Adrenal gland (tissue), 12 donors: ENCODE results near the gene ELF1. TPM values are rescaled to one million over a fixed set of nuclear protein-coding genes. Genes with fewer than 3 reads are reported as not detected.
"Not testable (repeated sequence)": the region's sequence is repeated elsewhere in the genome, so short reads cannot be mapped to it uniquely, and the experiment has no call there.

ENCODE experiments used
- DNase-seq, 7 donors: peaks; one replicate each; pipeline ENCODE4 v3.0.0-alpha.2; 2019 to 2020
- H3K27ac ChIP-seq, 5 donors: fragments of 200-600 bp; sonication (generic) in 4 of 5; 1 replicate in 3 of 5; 2 replicates in 2 of 5; pipeline versions ENCODE4 v1.5.1 to v1.8.0; 2016 to 2020; ENCODE audit warnings: mild to moderate bottlenecking in 1 of 5
- H3K27me3 ChIP-seq: fragments of 200-600 bp; 2 replicates; pipeline ENCODE4 v1.8.0; 2021
- H3K36me3 ChIP-seq, 2 donors: fragments of 200-600 bp; replicated peaks in 1 of 2; 1 replicate in 1 of 2; 2 replicates in 1 of 2; pipeline versions ENCODE4 v1.5.1 to v1.8.0; 2018 to 2022
- H3K4me1 ChIP-seq, 2 donors: fragments of 200-600 bp; replicated peaks in 1 of 2; 1 replicate in 1 of 2; 2 replicates in 1 of 2; pipeline versions ENCODE4 v1.5.1 to v1.8.0; 2018 to 2021
- H3K4me3 ChIP-seq, 4 donors: fragments of 200-600 bp; sonication (generic) in 3 of 4; one replicate each; pipeline ENCODE4 v1.5.1; 2016 to 2018
- H3K9me3 ChIP-seq, 3 donors: fragments of 200-600 bp; sonication (generic) in 1 of 3; replicated peaks in 1 of 3; 1 replicate in 2 of 3; 2 replicates in 1 of 3; pipeline versions ENCODE4 v1.5.1 to v1.8.0; 2016 to 2021
- POLR2A ChIP-seq, 2 donors: fragments of 450-650 bp; IDR thresholded peaks; one replicate each; pipeline ENCODE4 v1.6.1; 2017; ENCODE audit warnings: antibody characterized with exemption in 2 of 2, mild to moderate bottlenecking in 2 of 2, moderate library complexity in 1 of 2
- WGBS, 4 donors: extraction: QIAGEN DNeasy Blood & Tissue Kit in 2 of 4; methylation state at CpG; one replicate each; pipeline versions ENCODE4 v1.1.5 to v1.1.7; 2013 to 2017; 5-methylcytosine and 5-hydroxymethylcytosine counted together
- intact Hi-C, 2 donors: fragments of 100-400 bp; cut with DNase I; formaldehyde crosslinking; loops; one replicate each; pipeline versions ENCODE4 v1.14.1 to v1.15.0; 2022 to 2023
- polyA plus RNA-seq, 3 donors: library from polyadenylated mRNA; stranded (reverse); fragments of 200-250 nt in 2 of 3; fragments of 350-450 nt in 1 of 3; fragmentation: Illumina TruSeq in 1 of 3; extraction: RNeasy Lipid Tissue Mini Kit (QIAGEN cat#74804) in 1 of 3; gene quantifications; one replicate each; pipeline ENCODE4 v1.2.3, GENCODE V29; 2013 to 2014
- total RNA-seq, 9 donors: library from RNA; depleted of rRNA in 4 of 9; stranded (reverse); fragments of >200 nt in 4 of 9; fragments of 120-200 nt in 1 of 9; fragmentation: NEBNext Ultra II Directional in 1 of 9; extraction: Animal tissue kit (Norgen Biotek cat#: 25700) in 1 of 9; gene quantifications; one replicate each; pipeline versions ENCODE4 v1.1.0 to v1.2.4, GENCODE V29; 2013 to 2023
- TF ChIP-seq, protein P1 (sequence below), 6 experiments: fragments of 450-650 bp in 4 of 6; fragments of 200-600 bp in 2 of 6; sonication (generic) in 1 of 6; IDR thresholded peaks; 1 replicate in 5 of 6; 2 replicates in 1 of 6; pipeline versions ENCODE4 v1.5.1 to v1.8.0; 2016 to 2021; ENCODE audit warnings: antibody characterized with exemption in 6 of 6, mild to moderate bottlenecking in 2 of 6, moderate library complexity in 1 of 6
- donor health status: healthy with polysubstance abuse.
- donor health status: Bipolar disorder and iron deficiency.
- donor health status: DM: yes; HTN: yes; CAD: no.
- donor health status: DM: no; HTN: no; CAD: no.
- donor health status: DM: no; HTN: no; CAD: no.
- donor health status: DM: yes; HTN: yes; CAD: no.

Gene ELF1
- total and polyA plus RNA-seq, 12 donors: 6.3 to 64.3 (median 51.7) TPM

DNA sequence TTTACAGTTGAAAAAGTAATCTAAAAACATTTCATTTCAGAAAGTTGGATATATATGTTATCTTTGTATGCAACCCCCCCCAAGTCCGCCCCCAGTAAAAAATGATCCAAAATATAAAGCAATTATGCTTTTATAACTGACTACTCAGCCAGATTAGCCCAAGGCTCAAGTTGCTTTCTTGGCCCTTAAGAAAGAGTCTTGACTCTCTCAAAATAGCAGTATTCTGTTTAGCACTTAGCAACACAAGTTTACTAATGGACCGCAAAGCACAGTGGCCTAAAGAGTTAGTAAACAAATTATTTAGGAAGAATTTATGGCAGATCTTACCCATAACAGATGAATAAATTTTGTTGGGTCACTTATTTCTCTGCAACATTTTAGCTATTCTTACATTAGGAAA, 86.9 kb downstream of the ELF1 start:
- WGBS, 4 donors: 94 to 97% (median 96%) methylated on average over 2 of the region's 2 CpGs
- H3K36me3 ChIP-seq: peaks cover 0 to 25% of the 10 kb centered on the region in 2 donors
- DNase-seq: no peak
- intact Hi-C loops: no loop called here
- no peaks in the 10 kb centered on the region for H3K27me3 ChIP-seq
- no peak overlapping the region for H3K27ac ChIP-seq
- no peak for TF ChIP-seq POLR2A (IDR thresholded peaks at IDR 0.05)
- TF ChIP-seq, protein P1, sequence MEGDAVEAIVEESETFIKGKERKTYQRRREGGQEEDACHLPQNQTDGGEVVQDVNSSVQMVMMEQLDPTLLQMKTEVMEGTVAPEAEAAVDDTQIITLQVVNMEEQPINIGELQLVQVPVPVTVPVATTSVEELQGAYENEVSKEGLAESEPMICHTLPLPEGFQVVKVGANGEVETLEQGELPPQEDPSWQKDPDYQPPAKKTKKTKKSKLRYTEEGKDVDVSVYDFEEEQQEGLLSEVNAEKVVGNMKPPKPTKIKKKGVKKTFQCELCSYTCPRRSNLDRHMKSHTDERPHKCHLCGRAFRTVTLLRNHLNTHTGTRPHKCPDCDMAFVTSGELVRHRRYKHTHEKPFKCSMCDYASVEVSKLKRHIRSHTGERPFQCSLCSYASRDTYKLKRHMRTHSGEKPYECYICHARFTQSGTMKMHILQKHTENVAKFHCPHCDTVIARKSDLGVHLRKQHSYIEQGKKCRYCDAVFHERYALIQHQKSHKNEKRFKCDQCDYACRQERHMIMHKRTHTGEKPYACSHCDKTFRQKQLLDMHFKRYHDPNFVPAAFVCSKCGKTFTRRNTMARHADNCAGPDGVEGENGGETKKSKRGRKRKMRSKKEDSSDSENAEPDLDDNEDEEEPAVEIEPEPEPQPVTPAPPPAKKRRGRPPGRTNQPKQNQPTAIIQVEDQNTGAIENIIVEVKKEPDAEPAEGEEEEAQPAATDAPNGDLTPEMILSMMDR (IDR thresholded peaks at IDR 0.05): no peak
- no peaks in the 10 kb centered on the region for H3K9me3 ChIP-seq
- H3K4me1 ChIP-seq: no peaks in the 10 kb centered on the region
- H3K4me3 ChIP-seq: no peak overlapping the region

DNA sequence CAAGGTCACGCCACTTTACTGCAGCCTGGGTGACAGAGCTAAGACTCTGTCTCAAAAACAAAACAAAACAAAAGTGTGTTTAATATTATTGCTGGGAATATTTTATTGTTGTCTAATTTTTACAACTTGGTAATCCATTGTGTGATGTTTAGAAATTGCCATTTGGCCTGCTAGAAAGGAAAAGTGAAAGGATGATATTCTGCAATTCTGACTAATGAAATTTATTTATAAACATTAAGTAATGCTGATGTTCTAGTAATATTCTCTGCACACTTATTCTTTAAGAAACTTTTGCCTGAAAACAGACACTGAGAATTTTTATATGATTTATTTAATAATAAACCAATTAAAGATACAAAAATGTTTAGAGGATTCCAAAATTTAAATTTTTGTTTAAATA, 87.4 kb downstream of the ELF1 start:
- H3K27me3 ChIP-seq: no peaks in the 10 kb centered on the region
- 0 to 73% (median 29%) methylated on average over 1 of the region's 1 CpG for WGBS, 4 donors
- DNase-seq: no peak
- H3K36me3 ChIP-seq: peaks cover 0 to 25% of the 10 kb centered on the region in 2 donors
- no peaks in the 10 kb centered on the region for H3K4me1 ChIP-seq
- no peak for TF ChIP-seq POLR2A (IDR thresholded peaks at IDR 0.05)
- TF ChIP-seq, protein P1 (IDR thresholded peaks at IDR 0.05): no peak
- H3K27ac ChIP-seq: no peak overlapping the region
- intact Hi-C loops: no loop called here
- H3K4me3 ChIP-seq: no peak overlapping the region
- H3K9me3 ChIP-seq: no peaks in the 10 kb centered on the region

DNA sequence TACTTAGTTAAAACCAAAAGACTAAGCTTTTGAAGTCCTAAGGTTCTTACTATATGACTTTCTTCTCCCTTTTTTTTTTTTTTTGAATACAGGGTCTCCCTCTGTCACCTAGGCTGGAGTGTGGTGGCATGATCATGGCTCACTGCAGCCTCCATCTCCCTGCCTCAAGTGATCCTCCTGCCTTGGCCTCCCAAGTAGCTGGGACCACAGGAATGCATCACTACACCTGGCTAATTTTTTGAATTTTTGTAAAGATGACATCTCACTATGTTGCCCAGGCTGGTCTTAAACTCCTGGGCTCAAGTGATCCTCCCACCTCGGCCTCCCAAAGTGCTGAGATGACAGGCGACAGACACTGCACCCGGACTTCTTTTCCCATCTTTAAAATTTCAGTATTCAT, 89.2 kb downstream of the ELF1 start:
- H3K4me1 ChIP-seq, H3K27me3 ChIP-seq, H3K27ac ChIP-seq, H3K9me3 ChIP-seq, intact Hi-C loops, DNase-seq, H3K4me3 ChIP-seq: not testable (repeated sequence)
- 84 to 100% (median 97%) methylated on average over 3 of the region's 3 CpGs for WGBS, 4 donors
- peaks cover 0 to 25% of the 10 kb centered on the region in 2 donors for H3K36me3 ChIP-seq

DNA sequence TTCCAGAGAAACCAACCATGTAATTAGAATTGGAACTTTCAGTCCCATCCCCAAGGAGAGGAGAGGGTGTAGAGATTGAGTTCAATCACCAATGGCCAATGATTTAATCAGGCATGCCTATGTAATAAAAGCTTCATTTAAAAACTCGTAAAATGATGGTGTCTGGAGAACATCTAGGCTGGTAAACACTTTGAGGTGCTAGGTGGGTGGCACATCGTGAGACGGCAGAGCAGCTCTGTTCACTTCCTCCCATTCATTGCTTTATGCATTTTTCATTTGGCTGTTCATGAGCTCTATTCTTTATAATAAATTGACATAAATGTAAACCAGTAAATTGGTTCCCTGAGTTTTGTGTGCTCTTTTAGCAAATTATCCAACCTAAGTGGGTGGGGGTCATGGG, 90.1 kb downstream of the ELF1 start:
- peaks cover 0 to 24% of the 10 kb centered on the region in 2 donors for H3K36me3 ChIP-seq
- no peaks in the 10 kb centered on the region for H3K9me3 ChIP-seq
- no peaks in the 10 kb centered on the region for H3K4me1 ChIP-seq
- no peak overlapping the region for H3K4me3 ChIP-seq
- DNase-seq: no peak
- 90 to 91% (median 91%) methylated on average over 3 of the region's 3 CpGs for WGBS, 4 donors
- intact Hi-C loops: no loop called here
- H3K27me3 ChIP-seq: no peaks in the 10 kb centered on the region
- TF ChIP-seq POLR2A (IDR thresholded peaks at IDR 0.05): no peak
- TF ChIP-seq, protein P1 (IDR thresholded peaks at IDR 0.05): no peak
- H3K27ac ChIP-seq: no peak overlapping the region

DNA sequence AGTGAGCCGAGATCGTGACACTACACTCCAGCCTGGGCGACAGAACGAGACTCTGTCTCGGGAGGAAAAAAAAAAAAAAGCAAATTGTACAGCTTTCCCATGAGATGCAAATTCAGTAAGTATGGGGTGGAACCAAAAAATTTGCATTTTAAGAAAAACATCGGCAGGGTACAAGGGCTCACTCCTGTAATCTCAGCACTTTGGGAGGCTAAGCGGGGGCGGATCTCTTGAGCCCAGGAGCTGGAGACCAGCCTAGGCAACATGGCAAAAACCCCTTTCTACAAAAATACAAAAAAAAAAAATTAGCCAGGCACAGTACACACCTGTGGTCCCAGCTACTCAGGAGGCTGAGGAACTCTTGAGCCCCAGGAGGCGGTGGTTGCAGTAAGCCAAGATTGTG, 91.2 kb downstream of the ELF1 start:
- DNase-seq: no peak
- H3K4me1 ChIP-seq: no peaks in the 10 kb centered on the region
- TF ChIP-seq POLR2A (IDR thresholded peaks at IDR 0.05): no peak
- TF ChIP-seq, protein P1 (IDR thresholded peaks at IDR 0.05): no peak
- intact Hi-C loops: no loop called here
- no peaks in the 10 kb centered on the region for H3K9me3 ChIP-seq
- H3K27ac ChIP-seq: no peak overlapping the region
- peaks cover 0 to 14% of the 10 kb centered on the region in 2 donors for H3K36me3 ChIP-seq
- WGBS, 4 donors: 92 to 98% (median 96%) methylated on average over 9 of the region's 9 CpGs
- no peak overlapping the region for H3K4me3 ChIP-seq
- no peaks in the 10 kb centered on the region for H3K27me3 ChIP-seq
